Choroid plexus epithelial cell (primary cell): Measurements from ENCODE around the gene PDZK1IP1.

ENCODE experiments used
- DNase-seq: peaks from one replicate; pipeline ENCODE4 v3.0.0-alpha.2; 2010; ENCODE audit warnings: low read depth
- H3K4me3 ChIP-seq: 2 replicates; pipeline ENCODE4 v1.5.1; 2011; ENCODE audit warnings: low read depth, mild to moderate bottlenecking, control low read depth, low read length, moderate library complexity
- CTCF ChIP-seq: conservative IDR thresholded peaks from 2 replicates; pipeline ENCODE4 v1.5.1; 2011; ENCODE audit warnings: low read depth, mild to moderate bottlenecking, control low read depth, inconsistent platforms, low read length, moderate library complexity

PDZK1IP1 gene

GRCh38 chr1:47227341-47228232 lies 37.8 kb upstream of the PDZK1IP1 start:
- no peak for TF ChIP-seq CTCF
- no peak for DNase-seq
- H3K4me3 ChIP-seq = no peak overlapping the region

DNA sequence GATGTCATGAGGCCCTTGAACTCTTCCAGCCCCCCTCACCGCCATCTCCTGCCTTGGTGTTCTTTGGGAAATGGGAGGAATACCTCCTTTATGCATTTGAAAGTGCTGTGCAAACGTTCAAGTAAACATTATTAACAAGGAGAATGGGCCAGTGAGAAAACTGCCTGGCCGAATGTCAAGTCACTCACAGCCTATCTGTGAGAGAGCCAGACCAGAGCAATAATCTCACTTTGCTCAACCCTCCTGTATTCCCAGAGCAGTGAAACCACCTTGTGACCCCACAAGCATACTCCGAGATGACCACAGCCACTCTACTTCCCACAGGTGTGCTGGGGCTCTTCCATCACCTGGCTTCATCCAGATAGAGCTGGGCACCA lies 37.0 kb upstream of the PDZK1IP1 start:
- H3K4me3 ChIP-seq = no peak overlapping the region
- TF ChIP-seq CTCF = no peak
- no peak for DNase-seq

- H3K4me3 ChIP-seq = no peak overlapping the region
- DNase-seq = no peak
- TF ChIP-seq CTCF = no peak
Observed at GRCh38 chr1:47226121-47226838, 36.4 kb upstream of the PDZK1IP1 start.

DNA sequence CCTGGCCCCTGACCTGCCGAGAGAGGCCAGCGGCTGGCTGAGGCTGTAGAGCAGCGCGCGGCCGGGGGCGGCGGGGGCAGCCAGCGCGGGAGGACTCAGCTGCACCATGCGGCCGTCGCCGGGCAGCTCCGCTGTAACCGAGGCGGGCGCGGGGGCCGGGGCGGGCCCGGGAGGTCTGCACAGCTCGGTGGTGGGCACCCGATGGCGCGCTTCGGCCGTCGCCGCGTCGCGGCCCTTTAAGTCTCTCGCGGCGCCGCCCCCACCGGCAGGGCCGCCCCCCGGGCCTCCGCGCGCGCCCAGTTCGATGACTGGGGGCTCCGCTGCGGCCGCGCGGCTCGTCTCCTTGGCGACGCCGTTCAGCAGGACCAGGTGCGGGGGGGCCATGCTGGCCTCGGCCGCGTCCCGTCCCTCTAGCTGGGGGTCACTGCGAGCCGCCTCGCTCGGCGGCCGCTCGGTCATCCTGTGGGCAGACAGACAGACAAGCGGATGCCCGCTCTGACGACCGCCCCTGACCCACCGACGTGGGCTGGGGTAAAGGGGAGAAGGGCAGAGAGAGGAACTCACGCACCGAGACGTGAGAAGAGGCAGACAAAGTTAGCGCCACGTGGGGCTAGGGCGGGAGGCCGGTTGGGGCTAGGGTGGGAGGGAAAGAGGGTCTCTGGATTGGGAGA lies 35.7 kb upstream of the PDZK1IP1 start:
- no peak overlapping the region for H3K4me3 ChIP-seq
- no peak for TF ChIP-seq CTCF
- DNase-seq = no peak

GRCh38 chr1:47224676-47225399 lies 35.0 kb upstream of the PDZK1IP1 start:
- no peak for TF ChIP-seq CTCF
- DNase-seq = no peak
- no peak overlapping the region for H3K4me3 ChIP-seq

DNA sequence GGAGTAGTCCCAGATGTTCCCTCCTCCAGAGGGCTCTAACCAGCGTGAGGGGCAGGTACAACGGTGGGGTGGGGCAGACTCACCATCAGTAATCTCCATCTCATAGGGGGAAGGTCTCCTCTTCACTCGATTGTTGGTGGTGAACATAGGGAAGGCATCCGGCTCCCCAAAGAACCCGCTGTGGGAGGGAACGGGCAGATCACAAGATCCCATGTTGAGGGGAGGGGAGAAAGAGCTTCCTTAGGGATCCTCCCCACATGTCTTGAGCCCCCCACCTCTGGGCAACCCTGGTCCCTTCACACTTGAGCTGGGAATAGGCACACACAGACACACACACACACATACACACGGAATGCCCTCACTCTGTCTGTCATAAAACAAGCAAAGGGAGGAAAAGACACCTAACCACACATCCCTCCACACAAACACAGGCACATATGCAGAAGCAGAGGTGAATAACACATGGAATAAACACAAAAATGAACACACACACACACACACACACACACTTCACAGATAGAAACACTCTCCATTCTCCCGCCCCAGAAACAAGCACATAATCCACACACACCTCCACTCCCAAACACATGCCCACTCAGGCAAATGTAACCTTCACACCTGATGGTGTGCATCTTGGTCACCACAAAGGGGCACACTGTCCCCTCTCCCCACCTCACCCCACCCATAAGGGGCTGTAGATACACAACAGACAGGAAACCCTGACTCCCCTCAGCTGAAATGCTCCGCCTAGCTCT lies 34.3 kb upstream of the PDZK1IP1 start:
- no peak overlapping the region for H3K4me3 ChIP-seq
- TF ChIP-seq CTCF = no peak
- no peak for DNase-seq
